ENCODE results near the gene OLA1. TPM values are rescaled to one million over a fixed set of nuclear protein-coding genes. Genes with fewer than 3 reads are reported as not detected.

The OLA1 gene
- polyA plus RNA-seq, 1 donor from 2014 or later = 134 TPM

DNA sequence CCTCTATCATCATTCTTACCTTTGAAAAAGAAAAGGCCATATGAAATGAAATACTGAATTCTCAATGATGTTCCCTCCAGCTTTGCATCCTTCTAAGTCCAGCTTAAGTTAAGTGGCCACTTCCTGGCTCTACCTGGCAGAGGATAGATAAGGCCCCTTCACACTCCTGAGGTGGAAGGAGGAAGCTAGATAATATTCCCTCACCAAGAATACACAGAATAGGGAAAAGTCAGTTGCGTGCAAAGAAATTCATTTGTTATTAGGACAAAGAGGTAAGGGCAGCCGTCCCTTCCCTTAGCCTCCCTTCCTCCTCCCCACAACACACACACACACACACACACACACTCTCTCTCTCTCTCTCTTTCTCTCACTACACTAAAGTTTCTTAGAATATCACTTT, 37.5 kb downstream of the OLA1 start:
- Histone ChIP-seq H3K9me2 (ENCODE audit: insufficient read depth, low read length) (no peaks in the 10 kb centered on the region), H3K9ac (ENCODE audit: low read length) (no peak overlapping the region), H2AFZ (ENCODE audit: low read depth, low read length) (no peak overlapping the region), H4K20me1 (ENCODE audit: insufficient read depth) (no peaks in the 10 kb centered on the region), H3K36me3 (ENCODE audit: insufficient read depth, low read length) (no peaks in the 10 kb centered on the region), H3K27me3 (ENCODE audit: insufficient read depth, low read depth, low read length) (no peaks in the 10 kb centered on the region), H3K79me2 (replicated peaks; ENCODE audit: insufficient read depth, low read length) (peaks cover 5% of the 10 kb centered on the region), H3F3A (ENCODE audit: insufficient read depth, low read length, poor library complexity, severe bottlenecking) (no peaks in the 10 kb centered on the region), H3K9me3 (ENCODE audit: low read length) (no peaks in the 10 kb centered on the region), H3K4me2 (ENCODE audit: low read length) (no peak overlapping the region), H3K27ac (ENCODE audit: low read length) (no peak overlapping the region), H3K4me3 (ENCODE audit: low read length) (no peak overlapping the region)
- no peak for TF ChIP-seq MXI1 (conservative IDR thresholded peaks at IDR 0.05; ENCODE audit: poor library complexity, severe bottlenecking)
- TF ChIP-seq TAF1 (IDR thresholded peaks at IDR 0.05; ENCODE audit: low read depth) = no peak
- TF ChIP-seq RAD21 (conservative IDR thresholded peaks at IDR 0.05) = no peak
- no peak for TF ChIP-seq EZH2 (IDR thresholded peaks at IDR 0.05; ENCODE audit: borderline replicate concordance, insufficient read depth, low read length, poor library complexity, severe bottlenecking)
- TF ChIP-seq REST (IDR thresholded peaks at IDR 0.05; ENCODE audit: borderline replicate concordance) = no peak
- TF ChIP-seq EP300 (conservative IDR thresholded peaks at IDR 0.05; ENCODE audit: poor library complexity, severe bottlenecking) = no peak
- TF ChIP-seq CTCF (IDR thresholded peaks at IDR 0.05; ENCODE audit: poor library complexity, severe bottlenecking) = no peak
- no peak for TF ChIP-seq SMC3 (conservative IDR thresholded peaks at IDR 0.05; ENCODE audit: poor library complexity)
- no peak for TF ChIP-seq POLR2AphosphoS5 (IDR thresholded peaks at IDR 0.05)

- H3K27ac ChIP-seq (ENCODE audit: low read length) = no peak overlapping the region
- no peak overlapping the region for H3K4me2 ChIP-seq (ENCODE audit: low read length)
- H3K9me2 ChIP-seq (ENCODE audit: insufficient read depth, low read length) = no peaks in the 10 kb centered on the region
- no peak overlapping the region for H2AFZ ChIP-seq (ENCODE audit: low read depth, low read length)
- H3K9ac ChIP-seq (ENCODE audit: low read length) = no peak overlapping the region
- H3K79me2 ChIP-seq (replicated peaks; ENCODE audit: insufficient read depth, low read length) = peaks cover 5% of the 10 kb centered on the region
- H4K20me1 ChIP-seq (ENCODE audit: insufficient read depth) = no peaks in the 10 kb centered on the region
- no peak overlapping the region for H3K4me3 ChIP-seq (ENCODE audit: low read length)
- TF ChIP-seq TAF1 (IDR thresholded peaks at IDR 0.05; ENCODE audit: low read depth) = no peak
- TF ChIP-seq POLR2AphosphoS5 (IDR thresholded peaks at IDR 0.05) = no peak
- TF ChIP-seq SMC3 (conservative IDR thresholded peaks at IDR 0.05; ENCODE audit: poor library complexity) = no peak
- TF ChIP-seq REST (IDR thresholded peaks at IDR 0.05; ENCODE audit: borderline replicate concordance) = no peak
- TF ChIP-seq RAD21 (conservative IDR thresholded peaks at IDR 0.05) = no peak
- TF ChIP-seq CTCF (IDR thresholded peaks at IDR 0.05; ENCODE audit: poor library complexity, severe bottlenecking) = no peak
- TF ChIP-seq MXI1 (conservative IDR thresholded peaks at IDR 0.05; ENCODE audit: poor library complexity, severe bottlenecking) = no peak
- H3K9me3 ChIP-seq (ENCODE audit: low read length) = no peaks in the 10 kb centered on the region
- no peaks in the 10 kb centered on the region for H3K36me3 ChIP-seq (ENCODE audit: insufficient read depth, low read length)
- H3F3A ChIP-seq (ENCODE audit: insufficient read depth, low read length, poor library complexity, severe bottlenecking) = no peaks in the 10 kb centered on the region
- no peaks in the 10 kb centered on the region for H3K27me3 ChIP-seq (ENCODE audit: insufficient read depth, low read depth, low read length)
Measured at GRCh38 chr2:174209325-174209724, 39.0 kb downstream of the OLA1 start.
